Activated naive CD4-positive, alpha-beta T cell treated with anti-CD3 and anti-CD28 coated beads for 36 hours (primary cell): ENCODE measurements around the gene SPATA32. TPM values are rescaled to one million over a fixed set of nuclear protein-coding genes. Genes with fewer than 3 reads are reported as not detected.

Experiments
- CTCF ChIA-PET: fragments of 350-600 bp; sonication (Branson Sonifier 250); formaldehyde crosslinking; loops from one replicate; lab custom pipeline; 2021; ENCODE audit warnings: antibody characterized with exemption; lab: Charles Lee
- DNase-seq: peaks from one replicate; pipeline ENCODE4 v3.0.0-alpha.2; 2020
- H3K27ac Mint-ChIP-seq: one replicate; pipeline ENCODE4 v1.8.0; 2021; ENCODE audit warnings: mild to moderate bottlenecking, mixed read lengths
- H3K27me3 Mint-ChIP-seq: one replicate; pipeline ENCODE4 v1.8.0; 2021; ENCODE audit warnings: low read depth, mixed read lengths
- H3K36me3 Mint-ChIP-seq: one replicate; pipeline ENCODE4 v1.8.0; 2021; ENCODE audit warnings: low read depth, mixed read lengths
- H3K4me1 Mint-ChIP-seq: one replicate; pipeline ENCODE4 v1.8.0; 2021; ENCODE audit warnings: low read depth, mixed read lengths
- H3K4me3 Mint-ChIP-seq: one replicate; pipeline ENCODE4 v1.8.0; 2021; ENCODE audit warnings: mild to moderate bottlenecking, moderate library complexity, mixed read lengths
- H3K9me3 Mint-ChIP-seq: one replicate; pipeline ENCODE4 v1.8.0; 2021; ENCODE audit warnings: mixed read lengths
- intact Hi-C: fragments of 100-400 bp; cut with micrococcal nuclease; formaldehyde crosslinking; loops from one replicate; pipeline ENCODE4 v1.15.1; 2023
- total RNA-seq, 2 experiments: library from RNA; stranded (reverse); gene quantifications; one replicate each; pipeline ENCODE4 v1.2.3, GENCODE V29; 2021

The SPATA32 gene
- total RNA-seq, 2 experiments from 2014 or later: 0.12 TPM; not detected in 1

GRCh38 chr17:45241328-45242028 is 20.4 kb downstream of the SPATA32 start:
- H3K9me3 Mint-ChIP-seq: no peaks in the 10 kb centered on the region
- CTCF ChIA-PET: interaction anchor here (0.9 kb wide), 2 partner anchors 22 to 44 kb away, joined by 3 read pairs; no protein-coding TSS in a partner anchor
- H3K36me3 Mint-ChIP-seq: peaks cover 48% of the 10 kb centered on the region
- no peaks in the 10 kb centered on the region for H3K27me3 Mint-ChIP-seq
- no peak overlapping the region for H3K27ac Mint-ChIP-seq
- no peak overlapping the region for H3K4me3 Mint-ChIP-seq
- intact Hi-C loops: no loop called here
- no peak for DNase-seq
- H3K4me1 Mint-ChIP-seq: peaks cover 14% of the 10 kb centered on the region

- no peaks in the 10 kb centered on the region for H3K9me3 Mint-ChIP-seq
- no peak overlapping the region for H3K4me3 Mint-ChIP-seq
- CTCF ChIA-PET: interaction anchor here (0.6 to 0.9 kb wide), 2 partner anchors 44 to 96 kb away, joined by 3 read pairs; no protein-coding TSS in a partner anchor
- H3K4me1 Mint-ChIP-seq: peaks cover 11% of the 10 kb centered on the region
- intact Hi-C loops: no loop called here
- H3K27ac Mint-ChIP-seq: peak overlapping the region; percentile 50
- H3K27me3 Mint-ChIP-seq: no peaks in the 10 kb centered on the region
- no peak for DNase-seq
- H3K36me3 Mint-ChIP-seq: peaks cover 46% of the 10 kb centered on the region
These were observed 21.0 kb downstream of the SPATA32 start for GRCh38 chr17:45240905-45241327.

- intact Hi-C loops: no loop called here
- H3K9me3 Mint-ChIP-seq: no peaks in the 10 kb centered on the region
- no peaks in the 10 kb centered on the region for H3K27me3 Mint-ChIP-seq
- no peak for DNase-seq
- peaks cover 32% of the 10 kb centered on the region for H3K4me1 Mint-ChIP-seq
- H3K36me3 Mint-ChIP-seq: peaks cover 53% of the 10 kb centered on the region
- CTCF ChIA-PET: interaction anchor here (4.5 to 11.9 kb wide), 2 partner anchors 9 to 17 kb away, joined by 34 to 412 read pairs; partner anchors contain the start of gene FMNL1
- H3K27ac Mint-ChIP-seq: peak overlapping the region; percentile 64
- H3K4me3 Mint-ChIP-seq: no peak overlapping the region
These were observed 23.6 kb downstream of the SPATA32 start for GRCh38 chr17:45238155-45238774.

- DNase-seq: no peak
- Mint-ChIP-seq H3K4me1 (peaks cover 34% of the 10 kb centered on the region), H3K27me3 (no peaks in the 10 kb centered on the region), H3K9me3 (no peaks in the 10 kb centered on the region), H3K27ac (peak overlapping the region; percentile 64), H3K4me3 (no peak overlapping the region), H3K36me3 (peaks cover 50% of the 10 kb centered on the region)
- CTCF ChIA-PET: interaction anchor here (4.5 to 11.9 kb wide), 2 partner anchors 10 to 17 kb away, joined by 34 to 412 read pairs; partner anchors contain the start of gene FMNL1
- intact Hi-C loops: no loop called here
These were observed 24.2 kb downstream of the SPATA32 start for GRCh38 chr17:45237686-45238085.

GRCh38 chr17:45236282-45236606 is 25.6 kb downstream of the SPATA32 start:
- CTCF ChIA-PET: interaction anchor here (0.5 to 11.9 kb wide), 14 partner anchors 11 to 149 kb away, joined by 3 to 412 read pairs (median 4); partner anchors contain the start of genes ACBD4 and FMNL1
- Mint-ChIP-seq H3K4me1 (peaks cover 47% of the 10 kb centered on the region), H3K4me3 (no peak overlapping the region), H3K9me3 (no peaks in the 10 kb centered on the region), H3K27me3 (no peaks in the 10 kb centered on the region), H3K27ac (peak overlapping the region; percentile 89), H3K36me3 (peaks cover 55% of the 10 kb centered on the region)
- intact Hi-C loops: no loop called here
- no peak for DNase-seq

- intact Hi-C loops: loop anchor here (1.0 kb wide), 4 partner anchors 9 to 150 kb away; no protein-coding TSS in a partner anchor
- Mint-ChIP-seq H3K36me3 (peaks cover 50% of the 10 kb centered on the region), H3K9me3 (no peaks in the 10 kb centered on the region), H3K4me3 (no peak overlapping the region), H3K27me3 (no peaks in the 10 kb centered on the region), H3K4me1 (peaks cover 50% of the 10 kb centered on the region), H3K27ac (peak overlapping the region; percentile 89)
- peak; percentile 89 for DNase-seq
- CTCF ChIA-PET: interaction anchor here (0.8 to 11.9 kb wide), 20 partner anchors 12 to 150 kb away, joined by 3 to 412 read pairs (median 4); partner anchors contain the start of genes ACBD4 and FMNL1
These were observed 26.2 kb downstream of the SPATA32 start for GRCh38 chr17:45235416-45236281.

GRCh38 chr17:45234641-45235415 is 27.1 kb downstream of the SPATA32 start:
- Mint-ChIP-seq H3K4me3 (no peak overlapping the region), H3K27ac (peak overlapping the region; percentile 89), H3K27me3 (no peaks in the 10 kb centered on the region), H3K9me3 (no peaks in the 10 kb centered on the region), H3K36me3 (peaks cover 49% of the 10 kb centered on the region), H3K4me1 (peaks cover 58% of the 10 kb centered on the region)
- CTCF ChIA-PET: interaction anchor here (0.8 to 11.9 kb wide), 17 partner anchors 13 to 150 kb away, joined by 3 to 412 read pairs (median 5); partner anchors contain the start of genes ACBD4 and FMNL1
- intact Hi-C loops: loop anchor here (1.0 kb wide), 4 partner anchors 9 to 150 kb away; no protein-coding TSS in a partner anchor
- peak; percentile 63 for DNase-seq

- Mint-ChIP-seq H3K36me3 (peaks cover 39% of the 10 kb centered on the region), H3K27me3 (no peaks in the 10 kb centered on the region), H3K27ac (peak overlapping the region; percentile 89), H3K4me1 (peaks cover 69% of the 10 kb centered on the region), H3K9me3 (no peaks in the 10 kb centered on the region), H3K4me3 (no peak overlapping the region)
- intact Hi-C loops: no loop called here
- CTCF ChIA-PET: interaction anchor here (0.7 to 11.9 kb wide), 6 partner anchors 12 to 156 kb away, joined by 3 to 412 read pairs (median 5); partner anchors contain the start of genes ACBD4 and FMNL1
- DNase-seq: no peak
These were observed 28.4 kb downstream of the SPATA32 start for GRCh38 chr17:45233423-45233924.

- no peak for DNase-seq
- Mint-ChIP-seq H3K36me3 (peaks cover 33% of the 10 kb centered on the region), H3K27me3 (no peaks in the 10 kb centered on the region), H3K9me3 (no peaks in the 10 kb centered on the region), H3K4me3 (no peak overlapping the region), H3K4me1 (peaks cover 76% of the 10 kb centered on the region), H3K27ac (peak overlapping the region; percentile 100)
- intact Hi-C loops: no loop called here
- CTCF ChIA-PET: interaction anchor here (0.6 to 11.9 kb wide), 9 partner anchors 12 to 157 kb away, joined by 3 to 412 read pairs (median 5); partner anchors contain the start of genes ACBD4 and FMNL1
These were observed 29.1 kb downstream of the SPATA32 start for GRCh38 chr17:45232514-45233422.

GRCh38 chr17:45231481-45232116 is 30.3 kb downstream of the SPATA32 start:
- Mint-ChIP-seq H3K36me3 (peaks cover 29% of the 10 kb centered on the region), H3K27me3 (no peaks in the 10 kb centered on the region), H3K4me1 (peaks cover 85% of the 10 kb centered on the region), H3K9me3 (no peaks in the 10 kb centered on the region), H3K4me3 (peak overlapping the region; percentile 2), H3K27ac (peak overlapping the region; percentile 100)
- peak; percentile 44 for DNase-seq
- CTCF ChIA-PET: interaction anchor here (0.6 to 11.9 kb wide), 9 partner anchors 10 to 154 kb away, joined by 3 to 412 read pairs (median 6); partner anchors contain the start of genes ACBD4 and FMNL1
- intact Hi-C loops: no loop called here
